HL-60 (cell line): ENCODE measurements around the gene SH3RF2.

Source experiments
- DNase-seq, 2 experiments: peaks; one replicate each; pipeline ENCODE4 v3.0.0-alpha.2; 2010 to 2020; ENCODE audit warnings: low read depth in 1 of 2, low spot score in 1 of 2
- H3K27ac ChIP-seq: fragments of 250-450 bp; sonication (Bioruptor Pico); replicated peaks from 2 replicates; pipeline ENCODE4 v1.5.1; 2020; ENCODE audit warnings: mild to moderate bottlenecking, moderate library complexity
- H3K27me3 ChIP-seq: fragments of 250-450 bp; sonication (Bioruptor Pico); 2 replicates; pipeline ENCODE4 v1.5.1; 2021; ENCODE audit warnings: mild to moderate bottlenecking, moderate library complexity; ENCODE audit not compliant: insufficient read depth, poor library complexity, severe bottlenecking
- H3K4me3 ChIP-seq: replicated peaks from 2 replicates; pipeline ENCODE4 v1.5.1; 2011; ENCODE audit warnings: mild to moderate bottlenecking, control low read depth, low read length; ENCODE audit not compliant: insufficient read depth
- CTCF ChIP-seq: IDR thresholded peaks from one replicate; pipeline ENCODE4 v1.5.1; 2011; ENCODE audit warnings: low read length, control low read depth, inconsistent platforms; ENCODE audit not compliant: insufficient read depth
- GABPA ChIP-seq: IDR thresholded peaks from 2 replicates; pipeline ENCODE4 v1.6.1; 2012; ENCODE audit warnings: low read depth
- POLR2AphosphoS5 ChIP-seq: IDR thresholded peaks from 2 replicates; pipeline ENCODE4 v1.6.1; 2012; ENCODE audit warnings: low read depth
- REST ChIP-seq: IDR thresholded peaks from 2 replicates; pipeline ENCODE4 v1.6.1; 2012; ENCODE audit warnings: low read depth; ENCODE audit not compliant: insufficient replicate concordance
- SPI1 ChIP-seq: IDR thresholded peaks from 2 replicates; pipeline ENCODE4 v1.6.1; 2012; ENCODE audit warnings: low read depth, mild to moderate bottlenecking, borderline replicate concordance

Gene SH3RF2

GRCh38 chr5:146079695-146080373 is 143.5 kb downstream of the SH3RF2 start:
- Histone ChIP-seq H3K27ac (peak overlapping the region; percentile 32), H3K4me3 (no peak overlapping the region), H3K27me3 (no peaks in the 10 kb centered on the region)
- peak; percentile 43 to 84 for DNase-seq
- TF ChIP-seq POLR2AphosphoS5 (0 out of 2 replicates have a peak, but pooled peaks have one; percentile 15), CTCF (no peak)

DNA sequence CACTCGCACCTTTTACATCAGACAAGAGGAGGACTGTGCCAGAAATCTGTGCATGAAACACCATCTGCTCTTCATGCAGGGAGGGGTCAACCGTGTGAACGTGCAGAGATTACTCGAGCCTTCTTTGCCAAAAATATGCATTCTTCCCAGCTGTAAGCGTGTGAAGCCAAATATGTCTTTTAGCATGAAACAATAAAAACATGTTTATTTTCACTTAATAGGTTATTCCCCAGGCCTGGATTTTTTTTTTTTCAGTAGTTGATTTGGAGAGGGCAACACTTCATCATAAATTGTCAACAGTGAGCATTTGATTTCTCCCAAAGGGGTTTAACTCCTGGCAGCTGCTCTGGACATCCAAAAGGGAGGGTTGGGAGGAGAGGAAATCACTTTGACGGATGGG is 145.2 kb downstream of the SH3RF2 start:
- TF ChIP-seq REST (no peak), SPI1 (no peak), POLR2AphosphoS5 (no peak), CTCF (no peak), GABPA (no peak)
- H3K4me3 ChIP-seq = no peak overlapping the region
- no peak for DNase-seq
- no peak overlapping the region for H3K27ac ChIP-seq
- no peaks in the 10 kb centered on the region for H3K27me3 ChIP-seq

GRCh38 chr5:146082798-146083197 is 146.4 kb downstream of the SH3RF2 start:
- Histone ChIP-seq H3K27ac (no peak overlapping the region), H3K27me3 (no peaks in the 10 kb centered on the region), H3K4me3 (no peak overlapping the region)
- DNase-seq = no peak
- TF ChIP-seq CTCF (no peak), REST (no peak), GABPA (no peak), POLR2AphosphoS5 (no peak)

- TF ChIP-seq POLR2AphosphoS5 (no peak), REST (no peak), CTCF (no peak), GABPA (no peak), SPI1 (no peak)
- Histone ChIP-seq H3K27ac (no peak overlapping the region), H3K4me3 (no peak overlapping the region), H3K27me3 (no peaks in the 10 kb centered on the region)
- no peak for DNase-seq
These were observed 148.0 kb downstream of the SH3RF2 start for GRCh38 chr5:146084376-146084775.
